Astrocyte (in vitro differentiated cells and primary cell): ENCODE results near the gene NDUFA3. TPM values are rescaled to one million over a fixed set of nuclear protein-coding genes. Genes with fewer than 3 reads are reported as not detected.

ENCODE experiments used
- DNase-seq: peaks from one replicate; pipeline ENCODE4 v3.0.0-alpha.2; 2010; ENCODE audit warnings: low read depth
- FAIRE-seq: peaks from 2 replicates; lab custom pipeline; 2011; peaks lifted over from hg19 to GRCh38; lab: Jason Lieb, UNC
- H2AFZ ChIP-seq: 2 replicates; pipeline ENCODE4 v1.6.0; 2012; ENCODE audit warnings: low read depth, low read length, inconsistent platforms
- H3K27ac ChIP-seq: 2 replicates; pipeline ENCODE4 v1.5.1; 2011; ENCODE audit warnings: low read depth, low read length, inconsistent platforms
- H3K27me3 ChIP-seq: 2 replicates; pipeline ENCODE4 v1.6.0; 2011; ENCODE audit warnings: low read length, inconsistent platforms; ENCODE audit not compliant: insufficient read depth
- H3K36me3 ChIP-seq: 2 replicates; pipeline ENCODE4 v1.5.1; 2011; ENCODE audit warnings: low read length, inconsistent platforms; ENCODE audit not compliant: insufficient read depth
- H3K4me1 ChIP-seq: 2 replicates; pipeline ENCODE4 v1.5.1; 2011; ENCODE audit warnings: low read length, inconsistent platforms; ENCODE audit not compliant: insufficient read depth
- H3K4me2 ChIP-seq: 2 replicates; pipeline ENCODE4 v1.6.0; 2012; ENCODE audit warnings: low read length, inconsistent platforms
- H3K4me3 ChIP-seq: 2 replicates; pipeline ENCODE4 v1.5.1; 2011; ENCODE audit warnings: low read depth, mild to moderate bottlenecking, low read length, inconsistent platforms; ENCODE audit not compliant: insufficient read depth
- H3K79me2 ChIP-seq: 2 replicates; pipeline ENCODE4 v1.6.0; 2012; ENCODE audit warnings: mild to moderate bottlenecking, low read length, inconsistent platforms; ENCODE audit not compliant: insufficient read depth
- H3K9ac ChIP-seq: 2 replicates; pipeline ENCODE4 v1.6.0; 2012; ENCODE audit warnings: mild to moderate bottlenecking, low read length, inconsistent platforms
- H3K9me3 ChIP-seq: 2 replicates; pipeline ENCODE4 v1.5.1; 2012; ENCODE audit warnings: low read depth, mild to moderate bottlenecking, low read length, inconsistent platforms; ENCODE audit not compliant: insufficient read depth
- H4K20me1 ChIP-seq: 2 replicates; pipeline ENCODE4 v1.6.0; 2012; ENCODE audit warnings: low read length, inconsistent platforms; ENCODE audit not compliant: insufficient read depth
- H3K27ac Mint-ChIP-seq: one replicate; pipeline ENCODE4 v1.8.0; 2021; ENCODE audit warnings: mild to moderate bottlenecking, mixed read lengths; ENCODE audit not compliant: unreplicated experiment
- H3K27me3 Mint-ChIP-seq: one replicate; pipeline ENCODE4 v1.8.0; 2021; ENCODE audit warnings: low read depth, mixed read lengths; ENCODE audit not compliant: unreplicated experiment
- H3K36me3 Mint-ChIP-seq: one replicate; pipeline ENCODE4 v1.8.0; 2021; ENCODE audit warnings: low read depth, mixed read lengths; ENCODE audit not compliant: unreplicated experiment
- H3K4me1 Mint-ChIP-seq: one replicate; pipeline ENCODE4 v1.8.0; 2021; ENCODE audit warnings: low read depth, mixed read lengths; ENCODE audit not compliant: unreplicated experiment
- H3K4me3 Mint-ChIP-seq: one replicate; pipeline ENCODE4 v1.8.0; 2021; ENCODE audit warnings: mild to moderate bottlenecking, moderate library complexity, mixed read lengths; ENCODE audit not compliant: unreplicated experiment
- H3K9me3 Mint-ChIP-seq: one replicate; pipeline ENCODE4 v1.8.0; 2021; ENCODE audit warnings: mild to moderate bottlenecking, mixed read lengths; ENCODE audit not compliant: unreplicated experiment
- CTCF ChIP-seq: IDR thresholded peaks from 2 replicates; pipeline ENCODE4 v1.5.1; 2011; ENCODE audit warnings: low read depth, mild to moderate bottlenecking, inconsistent platforms, low read length, moderate library complexity; ENCODE audit not compliant: insufficient read depth
- EZH2 ChIP-seq: IDR thresholded peaks from 2 replicates; pipeline ENCODE4 v1.6.1; 2012; ENCODE audit warnings: mild to moderate bottlenecking, low read length, inconsistent platforms; ENCODE audit not compliant: insufficient read depth
- total RNA-seq: library from RNA; stranded (reverse); gene quantifications from 2 replicates; pipeline ENCODE4 v1.2.1, GENCODE V29; 2021

NDUFA3 gene
- total RNA-seq, 1 donor from 2014 or later = 99.2 TPM

DNA sequence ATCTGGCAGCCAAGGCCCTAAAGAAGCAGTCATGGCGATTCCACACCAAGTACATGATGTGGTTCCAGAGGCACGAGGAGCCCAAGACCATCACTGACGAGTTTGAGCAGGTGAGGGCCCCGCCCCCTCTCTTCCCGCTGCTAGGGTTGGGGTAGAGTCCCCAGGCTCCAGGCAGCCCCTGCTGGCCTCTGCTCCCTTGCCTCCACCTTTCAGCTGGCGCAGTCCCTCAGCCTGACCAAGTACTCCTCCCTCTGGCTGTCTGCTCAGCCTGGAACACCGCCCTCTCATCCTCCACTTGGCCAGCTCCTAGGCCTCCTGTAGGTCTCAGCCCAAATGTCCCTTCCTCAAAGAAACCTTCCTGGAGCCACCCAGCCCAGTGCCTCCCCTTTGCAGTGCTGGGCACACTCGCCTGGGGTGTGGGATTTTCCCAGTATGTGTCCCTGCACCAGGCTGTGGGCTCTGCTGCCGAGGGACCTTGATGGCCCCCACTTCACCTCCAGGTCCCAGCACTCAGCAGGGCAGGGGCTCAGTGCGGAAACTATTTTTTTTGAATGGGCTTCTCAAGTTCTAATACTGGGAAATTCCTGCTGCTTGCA, 51.2 kb downstream of the NDUFA3 start:
- H2AFZ ChIP-seq = no peak overlapping the region
- no peaks in the 10 kb centered on the region for H3K9me3 ChIP-seq
- H3K4me3 Mint-ChIP-seq = peak overlapping the region; percentile 20
- peaks cover 48% of the 10 kb centered on the region for H3K36me3 ChIP-seq
- no peak for FAIRE-seq
- no peak for DNase-seq
- no peaks in the 10 kb centered on the region for H3K27me3 ChIP-seq
- TF ChIP-seq CTCF = no peak
- no peak for TF ChIP-seq EZH2
- H3K27ac Mint-ChIP-seq = no peak overlapping the region
- peaks cover 16% of the 10 kb centered on the region for H3K79me2 ChIP-seq
- H3K9ac ChIP-seq = no peak overlapping the region
- H3K36me3 Mint-ChIP-seq = peaks cover 14% of the 10 kb centered on the region
- H3K4me1 Mint-ChIP-seq = peaks cover 5% of the 10 kb centered on the region
- no peaks in the 10 kb centered on the region for H3K9me3 Mint-ChIP-seq
- H3K4me3 ChIP-seq = no peak overlapping the region
- no peak overlapping the region for H3K27ac ChIP-seq
- H3K4me1 ChIP-seq = peaks cover 21% of the 10 kb centered on the region
- no peak overlapping the region for H3K4me2 ChIP-seq
- H3K27me3 Mint-ChIP-seq = no peaks in the 10 kb centered on the region
- peaks cover 62% of the 10 kb centered on the region for H4K20me1 ChIP-seq

DNA sequence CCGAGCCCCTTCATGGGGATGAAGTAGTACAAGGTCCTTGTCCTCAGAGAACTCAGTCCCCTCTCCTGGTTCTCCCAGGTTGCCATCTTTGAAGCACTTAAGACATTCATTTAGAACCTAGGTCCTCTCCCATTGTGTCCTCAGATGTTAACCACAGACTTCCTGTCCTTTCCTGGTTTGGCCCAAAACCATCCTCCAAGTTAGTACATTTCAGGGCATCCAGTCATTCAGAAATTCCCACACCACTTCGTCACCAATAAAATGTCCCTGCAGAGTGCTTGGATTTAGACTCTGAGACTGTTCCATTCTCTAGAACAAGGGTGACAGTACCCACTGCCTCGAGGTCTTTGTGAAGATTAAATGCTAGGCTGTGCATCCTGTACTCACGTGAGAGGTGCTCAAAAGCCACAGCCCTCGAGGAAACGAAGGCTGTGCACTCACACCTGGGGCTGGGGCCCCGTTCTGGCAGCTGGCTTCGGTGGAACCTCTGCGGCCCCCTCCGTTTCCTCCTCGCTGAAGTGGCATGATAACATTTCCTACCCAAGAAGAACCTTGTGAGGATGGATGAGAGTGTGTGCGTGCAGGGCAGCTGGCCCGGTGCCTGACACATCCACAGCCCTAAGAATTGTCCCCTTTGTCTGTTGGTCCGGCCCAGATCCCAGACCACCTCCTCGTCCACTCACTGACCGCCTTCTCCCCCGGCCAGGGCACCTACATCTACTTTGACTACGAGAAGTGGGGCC, 52.1 kb downstream of the NDUFA3 start:
- Histone ChIP-seq H3K9ac (peak overlapping the region; percentile 29), H3K27me3 (no peaks in the 10 kb centered on the region), H3K4me2 (peak overlapping the region; percentile 30), H3K79me2 (peaks cover 18% of the 10 kb centered on the region), H3K27ac (peak overlapping the region; percentile 39), H3K4me3 (no peak overlapping the region), H3K9me3 (no peaks in the 10 kb centered on the region), H3K36me3 (peaks cover 41% of the 10 kb centered on the region), H4K20me1 (peaks cover 54% of the 10 kb centered on the region), H2AFZ (no peak overlapping the region), H3K4me1 (peaks cover 25% of the 10 kb centered on the region)
- peaks cover 11% of the 10 kb centered on the region for H3K36me3 Mint-ChIP-seq
- H3K4me1 Mint-ChIP-seq = peaks cover 5% of the 10 kb centered on the region
- peak overlapping the region; percentile 58 for H3K27ac Mint-ChIP-seq
- no peak overlapping the region for H3K4me3 Mint-ChIP-seq
- DNase-seq (peak; percentile 49), FAIRE-seq (no peak)
- no peak for TF ChIP-seq CTCF
- TF ChIP-seq EZH2 = no peak
- H3K27me3 Mint-ChIP-seq = no peaks in the 10 kb centered on the region
- H3K9me3 Mint-ChIP-seq = no peaks in the 10 kb centered on the region

DNA sequence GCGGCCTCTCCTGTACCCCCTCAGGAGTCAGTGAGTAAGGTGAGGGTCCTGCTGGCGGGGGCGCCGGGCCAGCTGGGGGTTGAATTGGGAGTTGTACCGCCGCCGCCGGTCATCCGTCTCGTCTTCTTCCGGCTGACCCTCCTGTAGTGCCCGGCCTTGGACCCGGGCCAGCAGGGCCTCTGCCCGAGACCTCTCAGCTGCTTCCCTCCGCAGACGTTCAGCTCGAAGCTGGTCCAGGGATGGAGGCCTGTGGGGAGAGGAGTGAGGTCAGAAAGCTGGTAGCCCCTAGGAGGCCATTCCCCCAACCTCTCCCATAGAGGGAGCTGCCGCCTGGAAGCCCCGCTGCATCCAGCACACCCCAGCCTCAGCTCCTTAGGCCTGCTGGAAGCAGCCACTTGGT, 53.0 kb downstream of the NDUFA3 start:
- no peak overlapping the region for H3K27ac Mint-ChIP-seq
- FAIRE-seq = no peak
- H2AFZ ChIP-seq = no peak overlapping the region

More for the DNA sequence above, 53.0 kb downstream of the NDUFA3 start:
- Histone ChIP-seq H3K4me2 (no peak overlapping the region), H3K27ac (no peak overlapping the region), H3K79me2 (peaks cover 18% of the 10 kb centered on the region), H3K36me3 (peaks cover 39% of the 10 kb centered on the region), H3K4me3 (no peak overlapping the region), H3K27me3 (no peaks in the 10 kb centered on the region), H3K4me1 (peaks cover 30% of the 10 kb centered on the region), H4K20me1 (peaks cover 48% of the 10 kb centered on the region), H3K9ac (no peak overlapping the region), H3K9me3 (no peaks in the 10 kb centered on the region)
- Mint-ChIP-seq H3K4me1 (peaks cover 8% of the 10 kb centered on the region), H3K36me3 (peaks cover 10% of the 10 kb centered on the region), H3K9me3 (no peaks in the 10 kb centered on the region), H3K4me3 (no peak overlapping the region), H3K27me3 (no peaks in the 10 kb centered on the region)
- TF ChIP-seq CTCF = no peak
- no peak for TF ChIP-seq EZH2
- DNase-seq = no peak
